IgD-negative memory B cell (primary cell): ENCODE results near the gene VPS11. TPM values are rescaled to one million over a fixed set of nuclear protein-coding genes. Genes with fewer than 3 reads are reported as not detected.

Source experiments
- H3K27ac Mint-ChIP-seq, 3 donors: one replicate each; pipeline ENCODE4 v1.8.0; 2020 to 2022; ENCODE audit warnings: mild to moderate bottlenecking in 3 of 3, mixed read lengths in 3 of 3, moderate library complexity in 1 of 3
- H3K27me3 Mint-ChIP-seq: one replicate; pipeline ENCODE4 v1.8.0; 2021; ENCODE audit warnings: mixed read lengths
- H3K36me3 Mint-ChIP-seq: one replicate; pipeline ENCODE4 v1.8.0; 2020; ENCODE audit warnings: mild to moderate bottlenecking, mixed read lengths
- H3K4me1 Mint-ChIP-seq, 3 donors: one replicate each; pipeline ENCODE4 v1.8.0; 2020 to 2022; ENCODE audit warnings: mixed read lengths in 3 of 3, mild to moderate bottlenecking in 1 of 3
- H3K4me3 Mint-ChIP-seq, 4 donors: one replicate each; pipeline ENCODE4 v1.8.0; 2020 to 2022; ENCODE audit warnings: mild to moderate bottlenecking in 4 of 4, mixed read lengths in 4 of 4, moderate library complexity in 3 of 4
- H3K9me3 Mint-ChIP-seq, 3 donors: one replicate each; pipeline ENCODE4 v1.8.0; 2020 to 2021; ENCODE audit warnings: mixed read lengths in 3 of 3, mild to moderate bottlenecking in 1 of 3
- polyA plus RNA-seq: library from polyadenylated mRNA; unstranded; fragments of 300-500 nt; fragmentation: Illumina TruSeq; gene quantifications from one replicate; pipeline ENCODE4 v1.2.3, GENCODE V29; 2021

The VPS11 gene
- polyA plus RNA-seq, 1 donor from 2014 or later = 52.6 TPM

GRCh38 chr11:119081682-119082260 is 14.2 kb downstream of the VPS11 start:
- no peaks in the 10 kb centered on the region for H3K27me3 Mint-ChIP-seq
- H3K36me3 Mint-ChIP-seq = peaks cover 2% of the 10 kb centered on the region
- H3K4me1 Mint-ChIP-seq = peaks cover 11 to 16% (median 12%) of the 10 kb centered on the region in 3 donors
- H3K27ac Mint-ChIP-seq = peak overlapping the region in 1 of 3 donors; percentile 70
- no peaks in the 10 kb centered on the region for H3K9me3 Mint-ChIP-seq
- H3K4me3 Mint-ChIP-seq = peak overlapping the region in 2 of 4 donors; percentile 20 to 35

DNA sequence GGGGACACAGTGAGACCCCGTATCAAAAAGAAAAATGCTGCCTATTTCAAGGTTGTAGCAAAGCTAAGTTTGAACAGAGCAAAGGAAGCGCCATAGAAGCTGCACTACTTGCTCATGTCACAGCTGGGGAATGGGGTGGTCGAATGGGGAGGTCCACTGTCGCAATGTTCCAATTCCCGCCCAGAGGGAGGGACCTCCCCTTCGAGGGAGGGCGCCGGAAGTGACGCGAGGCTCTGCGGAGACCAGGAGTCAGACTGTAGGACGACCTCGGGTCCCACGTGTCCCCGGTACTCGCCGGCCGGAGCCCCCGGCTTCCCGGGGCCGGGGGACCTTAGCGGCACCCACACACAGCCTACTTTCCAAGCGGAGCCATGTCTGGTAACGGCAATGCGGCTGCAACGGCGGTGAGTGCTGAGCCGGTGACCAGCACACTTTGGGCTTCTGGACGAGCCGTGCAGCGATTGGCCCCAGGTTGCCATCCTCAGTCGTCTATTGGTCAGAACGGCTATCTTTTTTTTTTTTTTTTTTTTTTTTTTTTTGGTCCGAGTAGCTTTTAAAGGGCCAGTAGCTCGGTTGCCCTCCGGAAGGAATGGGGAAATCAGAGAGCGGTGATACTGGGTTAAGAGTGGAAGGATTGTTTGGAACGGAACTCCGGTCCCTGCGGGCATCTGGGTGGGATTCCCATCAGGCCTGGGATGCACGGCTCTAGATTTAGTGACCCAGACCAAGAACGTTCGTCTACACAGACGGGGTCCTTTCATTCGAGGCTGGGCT is 17.2 kb downstream of the VPS11 start, which contains the start of gene HMBS:
Gene HMBS, plus strand, starts transcription at position 219 of the 774 bp plus-strand sequence. Its CDS starts 153 bp downstream, at position 372.
- Mint-ChIP-seq H3K27ac (peak within 1 kb of the TSS; percentile 92 to 97 (median 96)), H3K36me3 (no peaks in the 10 kb centered on the region), H3K9me3 (no peaks in the 10 kb centered on the region), H3K27me3 (no peaks in the 10 kb centered on the region), H3K4me1 (peaks cover 15 to 16% (median 16%) of the 10 kb centered on the region in 3 donors), H3K4me3 (peak within 1 kb of the TSS; percentile 91 to 98 (median 97))

GRCh38 chr11:119085437-119085847 is 17.8 kb downstream of the VPS11 start:
- H3K27me3 Mint-ChIP-seq = no peaks in the 10 kb centered on the region
- H3K9me3 Mint-ChIP-seq = no peaks in the 10 kb centered on the region
- H3K4me3 Mint-ChIP-seq = peak overlapping the region; percentile 91 to 98 (median 97)
- H3K36me3 Mint-ChIP-seq = no peaks in the 10 kb centered on the region
- H3K4me1 Mint-ChIP-seq = peaks cover 19 to 20% (median 20%) of the 10 kb centered on the region in 3 donors
- H3K27ac Mint-ChIP-seq = peak overlapping the region; percentile 92 to 97 (median 96)

DNA sequence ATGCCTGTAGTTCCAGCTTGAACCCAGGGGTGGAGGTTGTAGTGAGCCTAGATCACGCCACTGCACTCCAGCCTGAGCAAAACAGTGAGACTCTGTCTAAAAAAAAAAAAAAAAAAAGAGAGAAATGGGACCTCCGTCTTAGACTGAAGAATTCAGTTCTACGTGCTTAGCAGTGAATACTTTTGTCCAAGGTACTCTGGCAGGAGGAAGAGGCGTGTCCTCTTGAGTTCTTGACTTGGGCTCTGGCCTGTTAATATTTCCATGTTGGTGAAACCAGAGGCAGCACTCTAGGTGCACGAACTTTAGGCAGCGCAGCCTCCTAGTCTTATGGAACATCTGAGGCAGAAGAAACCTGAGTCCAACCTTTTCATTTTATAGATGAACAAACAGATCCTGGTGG is 19.5 kb downstream of the VPS11 start:
- Mint-ChIP-seq H3K27ac (peak overlapping the region in 1 of 3 donors; percentile 31), H3K4me1 (peaks cover 18 to 22% (median 20%) of the 10 kb centered on the region in 3 donors), H3K4me3 (peak overlapping the region in 2 of 4 donors; percentile 54 to 55), H3K9me3 (no peaks in the 10 kb centered on the region), H3K27me3 (no peaks in the 10 kb centered on the region), H3K36me3 (no peaks in the 10 kb centered on the region)

GRCh38 chr11:119087747-119088241 is 20.2 kb downstream of the VPS11 start:
- H3K27ac Mint-ChIP-seq = peak overlapping the region in 1 of 3 donors; percentile 61
- no peaks in the 10 kb centered on the region for H3K36me3 Mint-ChIP-seq
- H3K27me3 Mint-ChIP-seq = no peaks in the 10 kb centered on the region
- peaks cover 18 to 24% (median 20%) of the 10 kb centered on the region in 3 donors for H3K4me1 Mint-ChIP-seq
- peak overlapping the region in 1 of 4 donors; percentile 54 for H3K4me3 Mint-ChIP-seq
- H3K9me3 Mint-ChIP-seq = no peaks in the 10 kb centered on the region

GRCh38 chr11:119088406-119088805 is 20.8 kb downstream of the VPS11 start:
- no peaks in the 10 kb centered on the region for H3K36me3 Mint-ChIP-seq
- peak overlapping the region in 1 of 4 donors; percentile 54 for H3K4me3 Mint-ChIP-seq
- H3K27ac Mint-ChIP-seq = peak overlapping the region in 1 of 3 donors; percentile 61
- no peaks in the 10 kb centered on the region for H3K9me3 Mint-ChIP-seq
- no peaks in the 10 kb centered on the region for H3K27me3 Mint-ChIP-seq
- H3K4me1 Mint-ChIP-seq = peaks cover 20 to 25% (median 20%) of the 10 kb centered on the region in 3 donors

DNA sequence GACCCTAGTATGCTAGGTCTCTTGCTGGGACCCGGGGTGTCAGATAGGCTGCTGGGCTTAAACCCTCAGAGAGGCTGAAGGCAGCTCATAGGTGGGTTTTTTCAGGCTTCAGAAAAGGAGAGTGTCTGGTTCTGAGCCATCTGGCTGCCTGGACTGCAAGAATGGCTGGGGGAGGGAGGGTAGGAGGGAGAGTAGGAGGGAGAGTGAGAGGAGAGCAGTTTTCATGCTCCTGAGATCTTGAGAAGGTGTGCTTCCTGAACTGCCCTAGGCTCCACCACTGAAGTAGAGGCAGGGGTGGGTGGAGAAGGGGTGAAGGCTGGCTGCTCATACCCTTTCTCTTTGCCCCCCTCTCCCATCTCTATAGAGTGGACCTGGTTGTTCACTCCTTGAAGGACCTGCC is 21.7 kb downstream of the VPS11 start:
- peak overlapping the region in 1 of 4 donors; percentile 44 for H3K4me3 Mint-ChIP-seq
- H3K36me3 Mint-ChIP-seq = no peaks in the 10 kb centered on the region
- H3K27ac Mint-ChIP-seq = peak overlapping the region in 1 of 3 donors; percentile 61
- H3K4me1 Mint-ChIP-seq = peaks cover 25 to 27% (median 26%) of the 10 kb centered on the region in 3 donors
- H3K27me3 Mint-ChIP-seq = no peaks in the 10 kb centered on the region
- H3K9me3 Mint-ChIP-seq = no peaks in the 10 kb centered on the region

DNA sequence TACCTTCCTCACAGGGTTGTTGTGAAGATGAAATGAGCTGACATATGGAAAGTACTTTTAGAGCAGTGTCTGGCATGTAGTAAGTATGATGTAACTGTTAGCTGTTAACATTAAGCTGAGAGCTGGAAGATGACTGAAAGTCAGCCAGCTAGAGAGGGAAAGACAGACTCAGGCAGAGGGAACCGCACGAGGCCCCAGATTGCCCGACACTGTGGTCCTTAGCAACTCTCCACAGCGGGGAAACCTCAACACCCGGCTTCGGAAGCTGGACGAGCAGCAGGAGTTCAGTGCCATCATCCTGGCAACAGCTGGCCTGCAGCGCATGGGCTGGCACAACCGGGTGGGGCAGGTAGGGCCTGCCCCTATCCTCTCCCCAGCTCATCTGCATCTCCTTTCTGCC is 23.6 kb downstream of the VPS11 start:
- peak overlapping the region in 1 of 4 donors; percentile 35 for H3K4me3 Mint-ChIP-seq

DNA sequence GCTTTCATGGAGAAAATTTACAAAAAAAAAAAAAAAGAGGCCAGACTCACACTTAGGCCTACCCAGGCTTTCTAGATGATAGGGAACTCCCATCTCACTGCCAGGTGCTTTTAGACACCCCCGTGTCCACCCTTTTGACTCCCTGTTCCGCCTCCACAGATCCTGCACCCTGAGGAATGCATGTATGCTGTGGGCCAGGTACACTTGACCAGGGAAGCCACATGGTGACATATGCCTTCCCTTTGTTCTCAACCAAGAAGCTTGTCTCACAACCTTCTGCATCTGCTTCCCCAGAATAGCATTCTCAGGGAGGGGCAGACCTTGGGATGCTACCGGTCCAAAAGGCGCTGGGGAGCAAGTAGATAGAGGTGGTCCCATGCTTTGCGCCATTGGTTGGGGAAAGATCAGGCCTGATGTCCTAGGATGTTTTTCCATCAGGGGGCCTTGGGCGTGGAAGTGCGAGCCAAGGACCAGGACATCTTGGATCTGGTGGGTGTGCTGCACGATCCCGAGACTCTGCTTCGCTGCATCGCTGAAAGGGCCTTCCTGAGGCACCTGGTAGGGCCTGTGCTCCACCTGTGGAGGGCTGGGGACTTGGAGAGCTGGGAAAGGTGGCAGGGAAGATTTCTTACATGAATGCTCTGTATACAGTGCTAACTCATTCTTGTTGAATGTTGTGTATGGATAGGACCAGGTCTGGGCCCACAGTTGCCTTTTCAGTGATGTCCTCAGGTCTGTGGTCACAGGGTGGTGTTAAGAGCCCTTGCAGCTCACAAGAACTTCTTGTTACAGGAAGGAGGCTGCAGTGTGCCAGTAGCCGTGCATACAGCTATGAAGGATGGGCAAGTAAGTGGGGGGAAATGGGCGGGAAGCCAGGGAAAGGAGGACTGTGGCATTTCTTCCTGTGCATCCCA is 24.6 kb downstream of the VPS11 start:
- Mint-ChIP-seq H3K9me3 (no peaks in the 10 kb centered on the region), H3K4me3 (peak overlapping the region in 1 of 4 donors; percentile 81), H3K27me3 (peaks cover 2% of the 10 kb centered on the region), H3K27ac (peak overlapping the region in 1 of 3 donors; percentile 88), H3K36me3 (no peaks in the 10 kb centered on the region), H3K4me1 (peaks cover 19 to 26% (median 23%) of the 10 kb centered on the region in 3 donors)

More for the DNA sequence above, 23.6 kb downstream of the VPS11 start:
- Mint-ChIP-seq H3K36me3 (no peaks in the 10 kb centered on the region), H3K9me3 (no peaks in the 10 kb centered on the region), H3K27me3 (peaks cover 2% of the 10 kb centered on the region), H3K27ac (no peak overlapping the region), H3K4me1 (peaks cover 15 to 22% (median 18%) of the 10 kb centered on the region in 3 donors)

GRCh38 chr11:119092880-119093842 is 25.5 kb downstream of the VPS11 start:
- Mint-ChIP-seq H3K27ac (peak overlapping the region in 2 of 3 donors; percentile 88 to 96), H3K9me3 (no peaks in the 10 kb centered on the region), H3K4me3 (peak overlapping the region; percentile 81 to 96 (median 94)), H3K36me3 (no peaks in the 10 kb centered on the region), H3K4me1 (peaks cover 19 to 28% (median 27%) of the 10 kb centered on the region in 3 donors), H3K27me3 (peaks cover 2% of the 10 kb centered on the region)

GRCh38 chr11:119093942-119094815 is 26.6 kb downstream of the VPS11 start:
- H3K4me3 Mint-ChIP-seq = peak overlapping the region; percentile 81 to 97 (median 95)
- H3K36me3 Mint-ChIP-seq = no peaks in the 10 kb centered on the region
- peaks cover 24 to 30% (median 28%) of the 10 kb centered on the region in 3 donors for H3K4me1 Mint-ChIP-seq

GRCh38 chr11:119094816-119095065 is 27.1 kb downstream of the VPS11 start:
- H3K27ac Mint-ChIP-seq = peak overlapping the region; percentile 88 to 97 (median 96)
- H3K27me3 Mint-ChIP-seq = peaks cover 2% of the 10 kb centered on the region
- H3K9me3 Mint-ChIP-seq = no peaks in the 10 kb centered on the region
- no peaks in the 10 kb centered on the region for H3K36me3 Mint-ChIP-seq
- peak overlapping the region; percentile 81 to 97 (median 95) for H3K4me3 Mint-ChIP-seq
- H3K4me1 Mint-ChIP-seq = peaks cover 24 to 31% (median 28%) of the 10 kb centered on the region in 3 donors

More at GRCh38 chr11:119093942-119094815, 26.6 kb downstream of the VPS11 start:
- H3K27ac Mint-ChIP-seq = peak overlapping the region; percentile 88 to 97 (median 96)
- no peaks in the 10 kb centered on the region for H3K9me3 Mint-ChIP-seq
- peaks cover 2% of the 10 kb centered on the region for H3K27me3 Mint-ChIP-seq
